Amniotic epithelial cell (primary cell): ENCODE data around the gene SAMD13.

Source experiments
- DNase-seq: peaks from one replicate; pipeline ENCODE4 v3.0.0-alpha.2; 2010; ENCODE audit warnings: low read depth

SAMD13 gene

GRCh38 chr1:84345220-84345619 lies 43.7 kb downstream of the SAMD13 start:
- DNase-seq = peak; percentile 51

- DNase-seq = peak; percentile 59
Measured at GRCh38 chr1:84347271-84347931, 45.9 kb downstream of the SAMD13 start.

- peak; percentile 77 for DNase-seq
Measured at GRCh38 chr1:84347932-84348555, 46.5 kb downstream of the SAMD13 start.

GRCh38 chr1:84348759-84349158 lies 47.3 kb downstream of the SAMD13 start:
- DNase-seq = no peak

- DNase-seq = no peak
Measured at GRCh38 chr1:84350104-84350503, 48.6 kb downstream of the SAMD13 start.

- DNase-seq = no peak
Measured at GRCh38 chr1:84350550-84350949, 49.0 kb downstream of the SAMD13 start.

GRCh38 chr1:84352298-84353106 lies 51.0 kb downstream of the SAMD13 start:
- no peak for DNase-seq

- DNase-seq = no peak
Measured at GRCh38 chr1:84353695-84354094, 52.2 kb downstream of the SAMD13 start.

GRCh38 chr1:84355556-84355955 lies 54.0 kb downstream of the SAMD13 start:
- DNase-seq = peak; percentile 51

- DNase-seq = no peak
Measured at GRCh38 chr1:84356881-84357280, 55.4 kb downstream of the SAMD13 start.

- DNase-seq = no peak
Measured at GRCh38 chr1:84358695-84359094, 57.2 kb downstream of the SAMD13 start.

- no peak for DNase-seq
Measured at GRCh38 chr1:84360316-84360715, 58.8 kb downstream of the SAMD13 start.

- no peak for DNase-seq
Measured at GRCh38 chr1:84361796-84362195, 60.3 kb downstream of the SAMD13 start.

GRCh38 chr1:84363019-84363418 lies 61.5 kb downstream of the SAMD13 start:
- no peak for DNase-seq

GRCh38 chr1:84363622-84364021 lies 62.1 kb downstream of the SAMD13 start:
- DNase-seq = no peak

GRCh38 chr1:84365225-84366221 lies 64.0 kb downstream of the SAMD13 start:
- peak; percentile 84 for DNase-seq

- DNase-seq = peak; percentile 97
Measured at GRCh38 chr1:84366786-84367185, 65.3 kb downstream of the SAMD13 start.

- peak; percentile 61 for DNase-seq
Measured at GRCh38 chr1:84367219-84367618, 65.7 kb downstream of the SAMD13 start.

GRCh38 chr1:84368441-84368840 lies 66.9 kb downstream of the SAMD13 start:
- no peak for DNase-seq

- DNase-seq = no peak
Measured at GRCh38 chr1:84370266-84370665, 68.8 kb downstream of the SAMD13 start.

- peak; percentile 70 for DNase-seq
Measured at GRCh38 chr1:84370831-84371394, 69.4 kb downstream of the SAMD13 start.
